Karpas-422 (cell line): ENCODE results near the gene HJURP. TPM values are rescaled to one million over a fixed set of nuclear protein-coding genes. Genes with fewer than 3 reads are reported as not detected.

Experiments used
- DNase-seq: peaks from one replicate; pipeline ENCODE4 v3.0.0-alpha.2; 2015
- H2AFZ ChIP-seq: fragments of 200-600 bp; sonication (generic); 2 replicates; pipeline ENCODE4 v1.6.1; 2014; ENCODE audit warnings: antibody characterized with exemption, low read length, mixed read lengths
- H3K27ac ChIP-seq: fragments of 200-600 bp; sonication (generic); 2 replicates; pipeline ENCODE4 v1.5.1; 2014; ENCODE audit warnings: mild to moderate bottlenecking, low read length, moderate library complexity
- H3K27me3 ChIP-seq: fragments of 200-600 bp; sonication (generic); 2 replicates; pipeline ENCODE4 v1.6.1; 2014; ENCODE audit warnings: low read length, mixed read lengths
- H3K36me3 ChIP-seq: fragments of 200-600 bp; sonication (generic); 2 replicates; pipeline ENCODE4 v1.6.1; 2014; ENCODE audit warnings: low read length, mixed read lengths; ENCODE audit not compliant: insufficient read depth
- H3K4me1 ChIP-seq: fragments of 200-600 bp; sonication (generic); 2 replicates; pipeline ENCODE4 v1.6.1; 2014; ENCODE audit warnings: mild to moderate bottlenecking, low read length, mixed read lengths
- H3K4me2 ChIP-seq: fragments of 200-600 bp; sonication (generic); 2 replicates; pipeline ENCODE4 v1.6.1; 2014; ENCODE audit warnings: low read length, low read depth, mild to moderate bottlenecking; ENCODE audit not compliant: poor library complexity, severe bottlenecking
- H3K4me3 ChIP-seq: fragments of 200-600 bp; sonication (generic); 2 replicates; pipeline ENCODE4 v1.5.1; 2014; ENCODE audit warnings: mild to moderate bottlenecking, antibody characterized with exemption, low read length, mixed read lengths
- H3K79me2 ChIP-seq: fragments of 200-600 bp; sonication (generic); 2 replicates; pipeline ENCODE4 v1.6.1; 2014; ENCODE audit warnings: mild to moderate bottlenecking, low read length, mixed read lengths
- H3K9ac ChIP-seq: fragments of 200-600 bp; sonication (generic); 2 replicates; pipeline ENCODE4 v1.6.0; 2014; ENCODE audit warnings: low read length
- H3K9me2 ChIP-seq: fragments of 200-600 bp; sonication (generic), shearing (Covaris generic); replicated peaks from 2 replicates; pipeline ENCODE4 v1.6.0; 2014; ENCODE audit warnings: mild to moderate bottlenecking, low read length, moderate library complexity; ENCODE audit not compliant: insufficient read depth
- H3K9me3 ChIP-seq: fragments of 300-700, 200-600 bp; sonication (generic); 2 replicates; pipeline ENCODE4 v1.6.1; 2014; ENCODE audit warnings: low read length, mixed read lengths
- H4K20me1 ChIP-seq: fragments of 200-600 bp; sonication (generic); 2 replicates; pipeline ENCODE4 v1.6.1; 2014; ENCODE audit warnings: mild to moderate bottlenecking, antibody characterized with exemption, low read length, low read depth; ENCODE audit not compliant: insufficient read depth
- total RNA-seq: library from RNA; depleted of rRNA; stranded (reverse); fragments of >200 nt; shearing (Covaris generic); gene quantifications from 2 replicates; pipeline ENCODE4 v1.2.3, GENCODE V29; 2014; ENCODE audit warnings: low replicate concordance

HJURP gene
- total RNA-seq, 1 experiment from 2014 or later = 29.0 TPM

- H3K27me3 ChIP-seq = no peaks in the 10 kb centered on the region
- no peaks in the 10 kb centered on the region for H4K20me1 ChIP-seq
- H3K9me3 ChIP-seq = no peaks in the 10 kb centered on the region
- H3K79me2 ChIP-seq = peaks cover 2% of the 10 kb centered on the region
- peaks cover 68% of the 10 kb centered on the region for H3K4me1 ChIP-seq
- peak overlapping the region; percentile 61 for H3K4me3 ChIP-seq
- H3K36me3 ChIP-seq = peaks cover 17% of the 10 kb centered on the region
- H3K4me2 ChIP-seq = peak overlapping the region; percentile 75
- H3K27ac ChIP-seq = peak overlapping the region; percentile 93
- no peak for DNase-seq
- no peaks in the 10 kb centered on the region for H3K9me2 ChIP-seq
- H2AFZ ChIP-seq = no peak overlapping the region
- peak overlapping the region; percentile 65 for H3K9ac ChIP-seq
Observed at GRCh38 chr2:233831861-233832260, 22.5 kb downstream of the HJURP start.

- H4K20me1 ChIP-seq = no peaks in the 10 kb centered on the region
- H3K4me2 ChIP-seq = peak overlapping the region; percentile 75
- H3K79me2 ChIP-seq = no peaks in the 10 kb centered on the region
- peak; percentile 97 for DNase-seq
- no peaks in the 10 kb centered on the region for H3K27me3 ChIP-seq
- H3K9me2 ChIP-seq = no peaks in the 10 kb centered on the region
- H3K4me3 ChIP-seq = peak overlapping the region; percentile 61
- peak overlapping the region; percentile 78; the same call in 1 of the 2 replicates for H2AFZ ChIP-seq
- peak overlapping the region; percentile 93 for H3K27ac ChIP-seq
- peaks cover 10% of the 10 kb centered on the region for H3K36me3 ChIP-seq
- H3K9me3 ChIP-seq = no peaks in the 10 kb centered on the region
- H3K9ac ChIP-seq = peak overlapping the region; percentile 65
- H3K4me1 ChIP-seq = peaks cover 74% of the 10 kb centered on the region
Observed at GRCh38 chr2:233831011-233831721, 23.2 kb downstream of the HJURP start.

DNA sequence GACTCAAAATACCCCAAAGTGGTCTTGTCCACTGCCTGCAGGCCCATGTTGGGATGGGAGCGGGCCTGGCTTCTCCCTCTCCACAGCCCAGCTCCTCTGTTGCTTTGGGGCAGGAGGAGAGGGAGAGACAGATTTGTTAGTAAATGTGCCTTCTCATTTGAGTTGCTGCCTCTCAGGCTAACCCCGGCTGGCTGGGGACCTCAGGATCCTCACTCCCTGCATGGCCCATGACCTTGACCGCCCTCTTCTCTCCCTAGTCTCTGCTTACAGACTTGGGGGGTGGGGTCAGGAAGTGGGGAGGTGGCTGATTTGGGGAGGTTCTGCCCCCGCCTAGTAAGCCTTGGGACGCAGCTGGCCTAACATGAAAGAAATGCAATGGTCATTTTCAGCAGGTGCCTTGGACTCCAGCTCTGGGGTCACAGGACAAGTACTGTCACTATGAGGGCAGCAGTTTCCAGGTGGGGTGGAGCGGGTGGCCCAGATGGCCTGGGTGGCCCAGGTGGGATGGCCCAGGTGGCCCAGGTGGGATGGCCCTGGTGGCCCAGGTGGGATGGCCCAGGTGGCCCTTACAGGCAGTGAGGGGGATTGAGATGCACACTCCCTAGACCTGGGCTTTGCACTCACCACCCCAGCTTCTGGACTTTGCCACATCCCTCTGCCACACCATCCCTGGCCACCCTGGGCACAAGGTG lies 24.1 kb downstream of the HJURP start:
- H2AFZ ChIP-seq = no peak overlapping the region
- peak overlapping the region; percentile 42; the same call in 1 of the 2 replicates for H3K4me3 ChIP-seq
- H3K36me3 ChIP-seq = 0 out of 2 replicates have a peak, but pooled peaks cover under 1% of the 10 kb centered on the region
- H3K79me2 ChIP-seq = no peaks in the 10 kb centered on the region
- peak overlapping the region; percentile 65; the same call in 1 of the 2 replicates for H3K9ac ChIP-seq
- peak overlapping the region; percentile 93 for H3K27ac ChIP-seq
- H3K4me1 ChIP-seq = peaks cover 74% of the 10 kb centered on the region
- no peaks in the 10 kb centered on the region for H3K27me3 ChIP-seq
- H3K4me2 ChIP-seq = peak overlapping the region; percentile 75
- DNase-seq = peak; percentile 52
- no peaks in the 10 kb centered on the region for H4K20me1 ChIP-seq
- H3K9me2 ChIP-seq = no peaks in the 10 kb centered on the region
- H3K9me3 ChIP-seq = no peaks in the 10 kb centered on the region

GRCh38 chr2:233829193-233830110 lies 24.9 kb downstream of the HJURP start:
- Histone ChIP-seq H3K9me2 (no peaks in the 10 kb centered on the region), H3K27me3 (no peaks in the 10 kb centered on the region), H3K4me2 (no peak overlapping the region), H3K9ac (peak overlapping the region; percentile 3; the same call in 1 of the 2 replicates), H4K20me1 (no peaks in the 10 kb centered on the region), H2AFZ (no peak overlapping the region), H3K79me2 (no peaks in the 10 kb centered on the region), H3K4me1 (peaks cover 74% of the 10 kb centered on the region), H3K9me3 (no peaks in the 10 kb centered on the region), H3K4me3 (no peak overlapping the region), H3K36me3 (no peaks in the 10 kb centered on the region), H3K27ac (no peak overlapping the region)
- no peak for DNase-seq

GRCh38 chr2:233828546-233829192 lies 25.7 kb downstream of the HJURP start:
- H3K36me3 ChIP-seq = no peaks in the 10 kb centered on the region
- no peak for DNase-seq

GRCh38 chr2:233824373-233824772 lies 30.0 kb downstream of the HJURP start:
- Histone ChIP-seq H3K36me3 (no peaks in the 10 kb centered on the region), H3K9ac (peak overlapping the region; percentile 38), H3K9me3 (no peaks in the 10 kb centered on the region), H4K20me1 (no peaks in the 10 kb centered on the region), H3K4me2 (peak overlapping the region; percentile 53), H3K79me2 (no peaks in the 10 kb centered on the region), H3K27ac (peak overlapping the region; percentile 82), H3K27me3 (no peaks in the 10 kb centered on the region), H3K4me3 (peak overlapping the region; percentile 25), H3K4me1 (peaks cover 68% of the 10 kb centered on the region), H3K9me2 (no peaks in the 10 kb centered on the region), H2AFZ (no peak overlapping the region)
- peak; percentile 71 for DNase-seq

More at GRCh38 chr2:233828546-233829192, 25.7 kb downstream of the HJURP start:
- Histone ChIP-seq H3K79me2 (no peaks in the 10 kb centered on the region), H3K4me3 (no peak overlapping the region), H3K4me1 (peaks cover 78% of the 10 kb centered on the region), H2AFZ (no peak overlapping the region), H3K4me2 (no peak overlapping the region), H3K27me3 (no peaks in the 10 kb centered on the region), H4K20me1 (no peaks in the 10 kb centered on the region), H3K9me2 (no peaks in the 10 kb centered on the region), H3K27ac (no peak overlapping the region), H3K9me3 (no peaks in the 10 kb centered on the region), H3K9ac (no peak overlapping the region)

GRCh38 chr2:233823731-233824121 lies 30.6 kb downstream of the HJURP start:
- H3K27ac ChIP-seq = peak overlapping the region; percentile 82
- H4K20me1 ChIP-seq = no peaks in the 10 kb centered on the region
- no peaks in the 10 kb centered on the region for H3K27me3 ChIP-seq
- H3K9me2 ChIP-seq = no peaks in the 10 kb centered on the region
- H3K9me3 ChIP-seq = no peaks in the 10 kb centered on the region
- H3K4me2 ChIP-seq = peak overlapping the region; percentile 53
- peak overlapping the region; percentile 25 for H3K4me3 ChIP-seq
- DNase-seq = peak; percentile 82
- H3K4me1 ChIP-seq = peaks cover 62% of the 10 kb centered on the region
- H3K79me2 ChIP-seq = no peaks in the 10 kb centered on the region
- no peak overlapping the region for H2AFZ ChIP-seq
- no peaks in the 10 kb centered on the region for H3K36me3 ChIP-seq
- H3K9ac ChIP-seq = peak overlapping the region; percentile 38
